ENCODE results near the gene PPRC1.

Gene PPRC1

GRCh38 chr10:102148275-102148674, 15.4 kb downstream of the PPRC1 start:
- DNase-seq (ENCODE audit: low read depth) = no peak
- H3K4me3 ChIP-seq (ENCODE audit: low read depth, low read length) = no peak overlapping the region
- TF ChIP-seq CTCF (IDR thresholded peaks at IDR 0.05; ENCODE audit: control insufficient read depth, extremely low read depth, insufficient read depth) = no peak

GRCh38 chr10:102150970-102151773, 18.3 kb downstream of the PPRC1 start:
- no peak for DNase-seq (ENCODE audit: low read depth)
- TF ChIP-seq CTCF (IDR thresholded peaks at IDR 0.05; ENCODE audit: control insufficient read depth, extremely low read depth, insufficient read depth) = no peak
- peak overlapping the region; percentile 97 for H3K4me3 ChIP-seq (ENCODE audit: low read depth, low read length)

DNA sequence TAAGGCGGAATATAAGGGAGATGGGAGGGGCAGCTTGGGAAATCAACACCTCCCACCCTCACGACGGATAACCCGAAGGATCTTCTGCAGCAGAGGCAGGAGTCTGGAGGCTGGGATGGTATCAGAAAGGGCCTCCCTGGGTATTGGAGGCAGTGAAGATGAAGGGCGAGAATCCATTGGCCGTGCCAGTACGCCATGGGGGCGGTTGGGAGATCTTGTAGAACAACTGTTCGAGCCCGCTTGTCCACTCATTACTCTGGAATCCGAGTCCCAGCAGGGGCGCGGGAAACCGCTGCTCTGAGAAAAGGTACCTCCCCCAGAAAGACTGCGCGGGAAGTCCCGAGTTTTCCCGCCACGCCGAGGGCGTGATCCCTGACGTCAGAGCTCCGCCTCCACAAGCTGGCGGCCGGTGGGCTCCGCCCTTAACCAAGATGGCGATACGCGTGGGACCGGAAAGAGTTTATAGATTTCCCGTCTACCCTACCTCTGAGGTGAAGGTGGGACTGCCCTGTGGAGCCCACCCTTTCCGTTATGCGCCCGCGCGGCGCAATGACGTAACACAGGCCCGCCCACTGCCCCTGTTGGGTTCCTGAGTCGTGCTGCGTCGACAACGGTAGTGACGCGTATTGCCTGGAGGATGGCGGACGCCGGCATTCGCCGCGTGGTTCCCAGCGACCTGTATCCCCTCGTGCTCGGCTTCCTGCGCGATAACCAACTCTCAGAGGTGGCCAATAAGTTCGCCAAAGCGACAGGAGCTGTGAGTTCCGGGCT, 19.1 kb downstream of the PPRC1 start, which contains the start of gene NOLC1:
Gene NOLC1 (plus strand): TSS at position 616 of the 771 bp plus-strand sequence. CDS start 22 bp downstream, at position 638.
- no peak for TF ChIP-seq CTCF (IDR thresholded peaks at IDR 0.05; ENCODE audit: control insufficient read depth, extremely low read depth, insufficient read depth)
- peak; percentile 98 for DNase-seq (ENCODE audit: low read depth)
- peak within 1 kb of the TSS; percentile 97 for H3K4me3 ChIP-seq (ENCODE audit: low read depth, low read length)

DNA sequence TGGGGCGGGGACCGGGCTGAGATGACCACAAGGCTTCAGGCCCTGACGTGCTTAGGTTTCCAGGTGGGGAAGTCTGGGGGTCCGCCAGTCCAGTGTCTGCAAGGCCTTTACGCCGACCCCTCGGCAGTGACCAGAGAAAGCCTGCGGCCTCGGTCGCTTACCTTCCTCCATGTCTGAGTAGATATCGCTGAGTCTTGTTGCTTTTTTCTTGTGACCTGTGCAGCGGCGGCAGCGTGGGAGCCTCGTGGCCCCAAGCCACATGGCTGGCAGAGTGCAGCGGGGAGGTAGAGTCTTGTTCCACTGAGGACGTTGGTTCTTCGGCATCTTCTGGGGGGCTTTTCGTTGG, 19.7 kb downstream of the PPRC1 start:
- peak overlapping the region; percentile 97 for H3K4me3 ChIP-seq (ENCODE audit: low read depth, low read length)
- no peak for DNase-seq (ENCODE audit: low read depth)
- TF ChIP-seq CTCF (IDR thresholded peaks at IDR 0.05; ENCODE audit: control insufficient read depth, extremely low read depth, insufficient read depth) = no peak

DNA sequence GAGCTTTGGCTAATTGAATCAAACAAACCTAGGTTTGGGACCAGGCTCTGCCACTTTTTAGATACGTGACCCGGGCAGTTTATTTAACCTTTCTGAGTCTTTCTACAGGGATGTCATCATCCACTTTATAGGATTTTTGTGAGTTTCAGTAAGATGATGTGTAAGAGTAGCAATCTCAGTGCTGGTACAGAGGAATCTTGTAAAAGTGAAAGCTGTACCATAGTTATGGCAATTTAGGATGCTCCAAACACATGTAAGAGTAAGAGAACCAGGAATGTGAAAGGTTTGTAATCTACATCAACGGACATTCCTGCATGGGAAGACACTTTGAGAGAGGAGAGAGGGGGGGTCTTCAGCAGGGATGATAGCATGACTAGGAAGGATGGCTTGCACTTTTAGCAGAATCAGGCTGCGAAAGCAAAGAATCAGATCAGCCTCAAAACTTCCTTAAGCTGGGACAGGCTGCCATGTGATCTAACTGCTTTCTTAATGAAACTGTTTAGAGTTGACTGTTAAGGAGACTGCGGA, 20.3 kb downstream of the PPRC1 start:
- H3K4me3 ChIP-seq (ENCODE audit: low read depth, low read length) = peak overlapping the region; percentile 97
- DNase-seq (ENCODE audit: low read depth) = no peak
- TF ChIP-seq CTCF (IDR thresholded peaks at IDR 0.05; ENCODE audit: control insufficient read depth, extremely low read depth, insufficient read depth) = no peak

- no peak for DNase-seq (ENCODE audit: low read depth)
- no peak for TF ChIP-seq CTCF (IDR thresholded peaks at IDR 0.05; ENCODE audit: control insufficient read depth, extremely low read depth, insufficient read depth)
- no peak overlapping the region for H3K4me3 ChIP-seq (ENCODE audit: low read depth, low read length)
Observed at GRCh38 chr10:102154466-102155116, 21.8 kb downstream of the PPRC1 start.
